Raji (cell line): ENCODE measurements around the gene SLFN11.

ENCODE experiments used
- POLR2A ChIP-seq: IDR thresholded peaks from 2 replicates; pipeline ENCODE4 v1.6.1; 2011; ENCODE audit warnings: low read depth, low read length, control low read depth; ENCODE audit not compliant: insufficient read depth

Gene SLFN11

GRCh38 chr17:35313875-35314409 is 59.5 kb downstream of the SLFN11 start:
- no peak for TF ChIP-seq POLR2A

GRCh38 chr17:35312790-35313711 is 60.4 kb downstream of the SLFN11 start:
- TF ChIP-seq POLR2A, result no peak

- no peak for TF ChIP-seq POLR2A
These were observed 61.1 kb downstream of the SLFN11 start for GRCh38 chr17:35312346-35312745.
